GM19395 (cell line): ENCODE measurements around the gene ARHGAP24.
"Not testable (repeated sequence)": the region's sequence is repeated elsewhere in the genome, so short reads cannot be mapped to it uniquely, and the experiment has no call there.

ENCODE experiments used
- ATAC-seq: cut with Tn5 transposase; IDR thresholded peaks from one replicate; pipeline ENCODE4 v1.9.1; 2021; ENCODE audit warnings: mild to moderate bottlenecking, moderate library complexity; ENCODE audit not compliant: unreplicated experiment

The ARHGAP24 gene

GRCh38 chr4:85515701-85516100 lies 40.8 kb downstream of the ARHGAP24 start:
- no peak for ATAC-seq

DNA sequence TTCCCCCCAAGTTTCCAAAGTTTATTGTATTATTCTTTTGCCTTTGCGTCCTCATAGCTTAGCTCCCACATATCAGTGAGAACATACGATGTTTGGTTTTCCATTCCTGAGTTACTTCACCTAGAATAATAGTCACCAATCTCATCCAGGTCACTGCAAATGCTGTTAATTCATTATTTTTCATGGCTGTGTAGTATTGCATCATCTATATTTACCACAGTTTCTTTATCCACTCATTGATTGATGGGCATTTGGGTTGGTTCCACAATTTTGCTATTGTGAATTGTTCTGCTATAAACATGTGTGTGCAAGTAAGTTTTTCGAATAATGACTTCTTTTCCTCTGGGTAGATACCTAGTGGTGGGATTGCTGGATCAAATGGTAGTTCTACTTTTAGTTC lies 43.6 kb downstream of the ARHGAP24 start:
- not testable (repeated sequence) for ATAC-seq

GRCh38 chr4:85520765-85521749 lies 46.1 kb downstream of the ARHGAP24 start:
- ATAC-seq = no peak

DNA sequence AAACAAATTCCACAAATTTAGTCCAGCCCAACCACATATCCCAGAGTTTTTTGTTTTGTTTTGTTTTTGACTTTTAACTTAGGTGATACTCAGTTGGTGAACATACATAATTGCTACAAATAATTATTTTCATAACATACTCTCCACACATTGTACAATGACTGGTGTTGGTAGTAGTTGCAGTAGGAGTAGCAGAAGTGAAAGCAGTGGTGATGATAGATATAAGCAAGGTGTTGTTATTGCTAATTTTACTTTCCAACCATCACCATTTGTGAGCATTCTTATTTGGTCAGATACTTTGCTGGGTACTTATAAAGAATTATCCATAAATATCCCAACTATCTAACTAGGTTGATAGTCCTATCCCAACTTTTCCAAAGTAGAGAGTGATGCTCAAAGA lies 47.3 kb downstream of the ARHGAP24 start:
- no peak for ATAC-seq

GRCh38 chr4:85522836-85523235 lies 47.9 kb downstream of the ARHGAP24 start:
- ATAC-seq = no peak

DNA sequence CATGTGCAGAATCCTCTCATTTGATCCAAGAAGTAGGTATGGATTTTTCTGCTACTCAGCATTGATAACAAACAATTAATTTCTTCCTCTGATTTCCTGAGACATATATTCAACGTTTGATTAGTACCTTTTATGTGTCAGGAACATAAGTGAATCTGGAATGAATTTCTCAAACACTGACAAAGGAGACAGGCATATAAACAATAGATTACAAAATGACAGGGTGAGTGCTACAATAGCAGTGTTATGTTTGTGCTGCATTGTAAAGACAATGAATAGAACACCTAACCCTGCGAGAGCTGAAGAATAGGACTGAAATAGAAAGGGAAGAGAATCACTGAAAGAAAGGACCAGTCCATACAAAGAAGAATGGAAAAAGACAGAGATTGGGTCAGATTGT lies 52.9 kb downstream of the ARHGAP24 start:
- ATAC-seq = no peak

GRCh38 chr4:85531560-85532341 lies 56.8 kb downstream of the ARHGAP24 start:
- ATAC-seq = no peak

- ATAC-seq = no peak
Observed at GRCh38 chr4:85534120-85534519, 59.2 kb downstream of the ARHGAP24 start.

DNA sequence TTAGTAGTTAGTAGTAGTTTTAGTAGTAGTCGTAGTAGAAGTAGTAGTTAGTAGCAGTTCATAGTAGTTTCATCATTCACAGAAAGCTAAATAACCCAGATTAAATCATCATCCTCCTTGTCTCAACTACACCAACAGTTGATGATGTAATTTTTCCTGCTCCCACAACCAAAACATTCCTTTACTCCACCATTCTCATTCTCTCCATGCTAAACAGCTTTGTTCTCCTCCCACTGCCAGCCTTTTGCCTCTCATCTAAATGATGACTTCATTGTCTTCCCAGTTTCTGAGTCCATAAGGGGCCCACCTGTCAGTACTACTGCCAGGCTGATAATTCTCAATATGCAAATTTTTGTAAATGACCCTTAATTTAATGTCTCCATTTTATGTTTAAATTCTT lies 68.9 kb downstream of the ARHGAP24 start:
- no peak for ATAC-seq

GRCh38 chr4:85544751-85545150 lies 69.8 kb downstream of the ARHGAP24 start:
- ATAC-seq = no peak

DNA sequence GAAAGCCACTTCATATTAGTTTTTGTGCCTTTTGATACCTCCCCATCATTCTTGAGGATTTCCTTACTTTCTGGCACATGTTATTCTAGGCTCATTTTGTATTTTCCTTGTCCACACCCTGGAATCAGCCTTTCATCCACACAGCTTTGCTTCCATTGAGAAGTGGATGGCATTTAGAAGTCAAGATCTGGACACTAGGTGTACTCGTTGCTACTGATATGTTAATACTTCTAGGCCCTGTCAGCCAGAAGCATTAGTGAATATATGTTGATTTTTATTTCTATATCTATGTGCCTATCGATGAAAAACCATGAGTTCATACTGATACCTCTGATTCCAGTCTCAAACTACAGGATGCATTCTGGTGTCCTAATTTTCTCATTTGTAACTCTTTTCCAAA lies 73.2 kb downstream of the ARHGAP24 start:
- ATAC-seq = no peak

GRCh38 chr4:85548841-85549240 lies 73.9 kb downstream of the ARHGAP24 start:
- no peak for ATAC-seq

DNA sequence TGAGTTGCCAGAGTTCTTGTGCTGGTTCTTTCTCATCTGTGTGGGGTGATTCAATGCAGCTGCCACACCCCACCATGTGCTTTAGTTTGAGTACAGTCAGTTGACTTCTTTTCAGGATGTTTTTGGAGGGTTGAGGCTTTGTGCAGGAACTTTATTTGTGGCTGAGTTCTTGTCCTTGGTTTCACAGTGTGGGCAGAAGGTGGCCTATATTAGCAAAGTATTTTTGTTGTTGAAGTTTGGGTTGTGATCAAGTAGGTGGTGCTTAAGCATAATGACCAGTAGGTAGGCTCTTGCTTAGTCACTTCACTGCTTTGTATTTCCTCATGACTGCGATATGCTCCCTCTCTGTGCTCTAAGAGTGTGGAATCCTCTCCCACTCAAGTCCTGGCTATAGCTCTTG lies 80.3 kb downstream of the ARHGAP24 start:
- ATAC-seq = no peak

DNA sequence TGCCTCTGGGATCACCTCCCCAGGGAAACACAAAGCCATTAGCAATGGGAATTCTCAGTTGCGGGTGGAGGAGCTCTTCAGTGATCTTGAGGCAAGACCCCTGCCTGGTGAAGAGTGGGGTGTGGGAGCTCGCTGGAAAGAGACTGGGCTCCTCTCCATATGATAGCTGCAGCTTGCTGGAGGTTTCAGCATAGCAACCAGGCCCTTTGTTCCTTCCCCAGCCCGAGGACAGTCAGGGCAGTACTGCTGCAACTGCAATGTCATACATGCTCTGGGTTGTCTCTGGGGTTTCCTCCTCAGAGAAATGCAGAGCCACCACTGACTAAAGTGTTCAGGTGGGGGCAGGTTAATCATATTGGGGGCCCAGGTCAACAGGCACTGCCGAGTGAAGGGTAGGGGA lies 81.3 kb downstream of the ARHGAP24 start:
- no peak for ATAC-seq

DNA sequence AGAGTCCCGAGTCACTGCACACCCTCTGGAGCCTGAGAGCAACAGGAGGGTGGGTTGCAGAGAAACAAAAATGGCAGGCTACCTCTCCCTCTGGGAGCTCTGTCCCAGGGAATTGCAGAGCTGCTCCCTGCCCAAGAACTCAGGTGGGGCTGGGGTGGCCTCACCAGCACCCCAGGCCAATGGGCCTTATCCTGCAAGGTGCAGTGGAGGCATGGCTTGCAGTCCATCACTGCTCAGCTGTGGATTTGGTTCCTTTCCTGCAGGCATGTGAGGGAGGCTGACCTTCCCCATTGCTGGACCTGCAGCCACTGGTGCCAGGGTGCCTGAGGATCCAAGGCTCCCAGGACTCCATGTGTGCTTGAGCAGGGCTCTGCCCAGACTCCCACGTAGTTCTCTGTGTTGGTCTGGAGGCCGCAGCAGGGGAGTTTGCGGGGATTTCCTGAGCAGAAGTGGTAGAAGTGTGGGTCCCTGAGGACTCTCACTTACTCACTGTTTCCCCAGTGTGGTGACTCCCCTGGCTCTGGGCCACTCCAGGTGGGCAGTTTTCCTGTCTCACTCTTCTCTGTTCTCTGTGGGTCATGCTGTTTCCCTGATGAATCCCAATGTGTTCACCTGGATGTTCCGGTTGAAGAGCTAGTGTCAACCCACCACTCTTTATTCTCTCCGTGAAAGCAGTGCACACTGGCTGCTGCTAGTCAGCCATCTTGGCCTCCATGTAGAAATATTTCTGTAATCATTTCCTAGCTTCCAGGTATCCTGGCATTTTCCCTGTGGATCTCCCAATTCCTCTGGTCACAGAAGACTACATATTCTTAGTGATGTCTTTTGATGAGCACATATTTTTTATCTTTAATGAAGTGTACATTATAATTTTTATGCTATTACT lies 82.3 kb downstream of the ARHGAP24 start:
- ATAC-seq = peak; percentile 91

DNA sequence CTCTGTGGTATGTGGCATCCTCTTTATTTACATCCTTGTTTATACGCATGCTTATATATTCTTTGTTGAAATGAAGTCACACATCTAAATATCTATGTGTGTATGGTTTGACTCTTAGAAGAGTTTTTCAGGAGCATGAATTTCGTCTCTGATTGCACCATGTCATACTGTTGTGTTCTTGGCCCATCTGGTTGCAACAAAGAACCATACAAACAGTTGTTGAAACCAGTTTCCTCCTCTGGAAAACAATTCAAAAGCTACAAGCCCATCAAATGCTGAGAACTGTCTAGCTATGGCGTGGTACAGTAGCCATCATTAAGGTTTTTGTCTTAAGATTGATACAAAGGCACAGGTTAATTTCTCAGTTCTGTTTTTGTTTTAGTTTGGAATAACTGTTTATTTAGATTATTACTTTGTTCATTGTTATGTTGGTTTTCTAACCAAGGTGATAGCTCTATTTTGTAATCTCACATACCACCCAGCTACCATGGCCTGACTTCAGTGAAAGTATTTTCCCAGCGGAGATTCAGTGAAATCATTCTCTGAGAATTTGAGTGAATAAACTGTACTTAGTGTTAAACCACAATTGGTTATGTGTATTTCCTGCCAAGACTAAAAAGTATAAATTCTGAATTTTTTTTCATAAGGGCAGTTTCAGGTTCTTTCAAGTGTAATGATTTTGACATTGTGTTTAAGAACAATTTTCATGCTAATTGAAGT lies 91.0 kb downstream of the ARHGAP24 start:
- no peak for ATAC-seq

- ATAC-seq = peak; percentile 55
Observed at GRCh38 chr4:85569730-85570299, 94.9 kb downstream of the ARHGAP24 start.

GRCh38 chr4:85570388-85570787 lies 95.4 kb downstream of the ARHGAP24 start:
- no peak for ATAC-seq

GRCh38 chr4:85571008-85571407 lies 96.1 kb downstream of the ARHGAP24 start:
- no peak for ATAC-seq

DNA sequence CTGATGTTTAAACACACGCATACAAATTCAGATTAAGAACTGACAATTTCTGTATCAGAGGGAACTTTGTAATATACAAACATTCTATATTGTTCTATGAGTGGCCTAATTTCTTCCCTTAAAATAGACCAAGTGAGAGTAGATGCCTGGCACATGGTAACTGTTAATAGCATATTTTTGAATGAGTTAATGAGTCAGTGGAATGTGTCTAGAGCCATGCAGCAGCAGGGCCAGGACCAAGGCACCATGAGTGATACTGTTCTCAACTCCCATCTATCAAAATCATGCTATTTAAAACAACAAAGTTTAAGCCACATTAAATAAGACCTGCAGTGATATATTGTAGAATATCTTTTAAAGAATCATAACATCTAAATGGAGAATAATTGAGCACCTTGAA lies 98.3 kb downstream of the ARHGAP24 start:
- ATAC-seq = no peak
